ENCODE results near the gene CHRNA9. TPM values are rescaled to one million over a fixed set of nuclear protein-coding genes. Genes with fewer than 3 reads are reported as not detected.

CHRNA9 gene
- total RNA-seq, 2 donors from 2014 or later: 0.90 TPM; not detected in 1

DNA sequence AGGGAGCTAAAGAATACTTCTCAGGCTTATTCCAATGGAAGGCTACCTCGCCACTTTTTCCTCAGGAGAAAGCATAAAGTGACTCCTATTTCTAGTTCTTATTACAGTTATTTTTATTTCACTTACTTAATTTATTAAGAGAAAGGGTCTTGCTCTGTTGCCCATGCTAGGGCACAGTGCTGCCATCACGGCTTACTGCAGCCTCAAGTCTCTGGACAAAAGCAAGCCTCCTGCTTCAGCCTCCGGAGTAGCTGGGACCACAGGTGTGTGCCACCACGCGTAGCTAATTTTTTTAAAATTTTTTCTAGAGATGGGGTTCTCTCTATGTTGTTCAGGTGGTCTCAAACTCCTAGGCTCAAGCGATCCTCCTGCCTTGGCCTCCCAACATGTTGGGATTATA, 36.0 kb upstream of the CHRNA9 start:
- 98 to 100% methylated on average over 4 to 6 of the region's 6 CpGs for WGBS, 2 experiments (ENCODE audit: insufficient coverage in 1 of 2, insufficient read length in 1 of 2)
- peaks cover 5% of the 10 kb centered on the region for H3K9me3 Mint-ChIP-seq
- H3K4me1 ChIP-seq (ENCODE audit: control insufficient read depth, insufficient read depth, low read length): no peaks in the 10 kb centered on the region
- H3K27me3 ChIP-seq (ENCODE audit: control insufficient read depth, insufficient read depth, low read length, poor library complexity, severe bottlenecking): no peaks in the 10 kb centered on the region
- H3K27ac ChIP-seq (ENCODE audit: low read depth, low read length): no peak overlapping the region
- H3K4me3 ChIP-seq (ENCODE audit: low read length): no peak overlapping the region
- no peak for TF ChIP-seq CTCF (conservative IDR thresholded peaks at IDR 0.05)
- no peak overlapping the region for H3K4me3 Mint-ChIP-seq
- no peak for DNase-seq
- peaks cover 12% of the 10 kb centered on the region for H3K9me3 ChIP-seq (ENCODE audit: control insufficient read depth, low read length)
- H3K27me3 Mint-ChIP-seq (ENCODE audit: insufficient read depth): no peaks in the 10 kb centered on the region
- no peaks in the 10 kb centered on the region for H3K36me3 Mint-ChIP-seq (ENCODE audit: low read depth)
- H3K36me3 ChIP-seq (ENCODE audit: control insufficient read depth, insufficient read depth, low read length): no peaks in the 10 kb centered on the region
- no peak overlapping the region for H3K9ac ChIP-seq (ENCODE audit: extremely low read depth, low read length, poor library complexity, severe bottlenecking)
- peaks cover 3% of the 10 kb centered on the region for H3K4me1 Mint-ChIP-seq
- H3K27ac Mint-ChIP-seq: no peak overlapping the region

- WGBS, 2 experiments (ENCODE audit: insufficient coverage in 1 of 2, insufficient read length in 1 of 2): 43 to 59% methylated on average over 2 to 3 of the region's 3 CpGs
- peaks cover 3% of the 10 kb centered on the region for H3K4me1 Mint-ChIP-seq
- DNase-seq: no peak
- no peak overlapping the region for H3K4me3 Mint-ChIP-seq
- no peak for TF ChIP-seq CTCF (conservative IDR thresholded peaks at IDR 0.05)
- Histone ChIP-seq H3K27me3 (ENCODE audit: control insufficient read depth, insufficient read depth, low read length, poor library complexity, severe bottlenecking) (no peaks in the 10 kb centered on the region), H3K4me3 (ENCODE audit: low read length) (no peak overlapping the region), H3K9me3 (ENCODE audit: control insufficient read depth, low read length) (peaks cover 12% of the 10 kb centered on the region), H3K4me1 (ENCODE audit: control insufficient read depth, insufficient read depth, low read length) (no peaks in the 10 kb centered on the region), H3K27ac (ENCODE audit: low read depth, low read length) (no peak overlapping the region), H3K36me3 (ENCODE audit: control insufficient read depth, insufficient read depth, low read length) (no peaks in the 10 kb centered on the region), H3K9ac (ENCODE audit: extremely low read depth, low read length, poor library complexity, severe bottlenecking) (no peak overlapping the region)
- no peak overlapping the region for H3K27ac Mint-ChIP-seq
- H3K36me3 Mint-ChIP-seq (ENCODE audit: low read depth): no peaks in the 10 kb centered on the region
- H3K9me3 Mint-ChIP-seq: peaks cover 11% of the 10 kb centered on the region
- no peaks in the 10 kb centered on the region for H3K27me3 Mint-ChIP-seq (ENCODE audit: insufficient read depth)
Observed at GRCh38 chr4:40299811-40300292, 35.3 kb upstream of the CHRNA9 start.

DNA sequence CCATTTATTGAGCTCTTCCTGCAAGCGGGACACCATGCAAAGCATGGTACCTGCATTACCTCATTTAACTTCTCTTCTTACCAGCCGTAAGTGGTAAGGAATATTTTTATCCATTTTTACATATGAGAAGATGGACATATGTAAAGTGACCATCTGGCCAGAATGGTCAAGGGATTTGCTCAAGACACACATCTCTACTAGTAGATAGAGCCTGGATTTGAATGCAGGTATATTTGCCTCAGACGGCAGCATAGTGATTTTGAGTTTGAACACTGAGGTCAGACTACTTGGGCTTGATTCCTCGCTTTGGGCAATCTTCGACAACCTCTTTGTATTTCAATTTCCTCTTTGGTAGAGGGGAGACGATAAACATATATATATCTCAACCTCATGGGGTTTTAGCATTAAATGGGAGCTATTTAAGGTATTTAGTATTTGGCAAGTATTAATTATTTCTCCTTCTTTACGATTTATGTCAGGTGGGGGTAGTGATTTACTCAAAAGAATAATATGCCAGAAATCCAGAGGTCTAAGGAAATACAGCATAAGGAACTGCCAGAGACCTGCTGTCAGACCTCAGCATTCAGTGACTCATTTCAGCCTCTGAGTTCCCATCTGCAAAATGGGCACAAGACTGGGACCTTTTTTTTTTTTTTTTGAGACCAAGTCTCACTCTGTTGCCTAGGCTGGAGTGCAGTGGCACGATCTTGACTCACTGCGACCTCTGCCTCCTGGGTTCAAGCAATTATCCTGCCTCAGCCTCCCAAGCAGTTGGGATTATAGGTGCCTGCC, 34.6 kb upstream of the CHRNA9 start:
- no peak for TF ChIP-seq CTCF (conservative IDR thresholded peaks at IDR 0.05)
- H3K27me3 Mint-ChIP-seq (ENCODE audit: insufficient read depth): no peaks in the 10 kb centered on the region
- H3K36me3 Mint-ChIP-seq (ENCODE audit: low read depth): no peaks in the 10 kb centered on the region
- no peak overlapping the region for H3K27ac Mint-ChIP-seq
- no peak overlapping the region for H3K9ac ChIP-seq (ENCODE audit: extremely low read depth, low read length, poor library complexity, severe bottlenecking)
- H3K4me3 Mint-ChIP-seq: no peak overlapping the region
- H3K4me3 ChIP-seq (ENCODE audit: low read length): no peak overlapping the region
- 93 to 100% methylated on average over 3 to 7 of the region's 9 CpGs for WGBS, 2 experiments (ENCODE audit: insufficient coverage in 1 of 2, insufficient read length in 1 of 2)
- no peak overlapping the region for H3K27ac ChIP-seq (ENCODE audit: low read depth, low read length)
- no peaks in the 10 kb centered on the region for H3K4me1 ChIP-seq (ENCODE audit: control insufficient read depth, insufficient read depth, low read length)
- no peaks in the 10 kb centered on the region for H3K27me3 ChIP-seq (ENCODE audit: control insufficient read depth, insufficient read depth, low read length, poor library complexity, severe bottlenecking)
- H3K36me3 ChIP-seq (ENCODE audit: control insufficient read depth, insufficient read depth, low read length): no peaks in the 10 kb centered on the region
- DNase-seq: no peak
- peaks cover 14% of the 10 kb centered on the region for H3K9me3 Mint-ChIP-seq
- peaks cover 6% of the 10 kb centered on the region for H3K9me3 ChIP-seq (ENCODE audit: control insufficient read depth, low read length)
- H3K4me1 Mint-ChIP-seq: peaks cover 3% of the 10 kb centered on the region

All from endodermal cell (in vitro differentiated cells).